ENCODE results near the gene PARD3B.

DNA sequence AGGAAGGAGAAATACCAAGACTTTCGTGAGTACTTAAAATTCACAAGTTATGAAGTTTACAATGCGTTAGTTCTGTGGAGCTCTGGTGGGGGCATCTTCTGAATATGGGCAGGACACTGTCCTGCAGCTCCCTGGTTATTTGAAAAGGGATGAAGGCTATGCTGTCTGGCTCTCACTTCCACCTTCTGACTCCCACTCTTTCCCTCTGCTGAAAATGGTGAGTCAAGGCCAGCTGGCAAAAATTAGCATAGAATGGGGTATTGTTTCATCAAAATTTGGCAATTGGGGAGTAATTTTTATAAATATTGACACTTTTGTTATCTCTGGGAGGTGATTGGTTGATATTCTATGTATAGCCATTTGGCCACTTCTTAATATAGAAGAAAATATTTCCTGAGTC, 177.4 kb downstream of the PARD3B start:
- TF ChIP-seq, protein P1, sequence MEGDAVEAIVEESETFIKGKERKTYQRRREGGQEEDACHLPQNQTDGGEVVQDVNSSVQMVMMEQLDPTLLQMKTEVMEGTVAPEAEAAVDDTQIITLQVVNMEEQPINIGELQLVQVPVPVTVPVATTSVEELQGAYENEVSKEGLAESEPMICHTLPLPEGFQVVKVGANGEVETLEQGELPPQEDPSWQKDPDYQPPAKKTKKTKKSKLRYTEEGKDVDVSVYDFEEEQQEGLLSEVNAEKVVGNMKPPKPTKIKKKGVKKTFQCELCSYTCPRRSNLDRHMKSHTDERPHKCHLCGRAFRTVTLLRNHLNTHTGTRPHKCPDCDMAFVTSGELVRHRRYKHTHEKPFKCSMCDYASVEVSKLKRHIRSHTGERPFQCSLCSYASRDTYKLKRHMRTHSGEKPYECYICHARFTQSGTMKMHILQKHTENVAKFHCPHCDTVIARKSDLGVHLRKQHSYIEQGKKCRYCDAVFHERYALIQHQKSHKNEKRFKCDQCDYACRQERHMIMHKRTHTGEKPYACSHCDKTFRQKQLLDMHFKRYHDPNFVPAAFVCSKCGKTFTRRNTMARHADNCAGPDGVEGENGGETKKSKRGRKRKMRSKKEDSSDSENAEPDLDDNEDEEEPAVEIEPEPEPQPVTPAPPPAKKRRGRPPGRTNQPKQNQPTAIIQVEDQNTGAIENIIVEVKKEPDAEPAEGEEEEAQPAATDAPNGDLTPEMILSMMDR (IDR thresholded peaks at IDR 0.05) = no peak
- TF ChIP-seq POLR2A (IDR thresholded peaks at IDR 0.05) = no peak
